GM23338 (cell line): ENCODE data around the gene EEF1G. TPM values are rescaled to one million over a fixed set of nuclear protein-coding genes. Genes with fewer than 3 reads are reported as not detected.

Experiments
- ATAC-seq: fragments of 200-7000 bp; cut with Tn5 transposase; 3 replicates; pipeline ENCODE4 v1.9.1; 2020
- DNase-seq: peaks from one replicate; pipeline ENCODE4 v3.0.0-alpha.2; 2015; ENCODE audit warnings: low spot score
- H2AFZ ChIP-seq: fragments of 200-600 bp; sonication (generic); 2 replicates; pipeline ENCODE4 v1.8.0; 2016; ENCODE audit warnings: antibody characterized with exemption, mild to moderate bottlenecking, moderate library complexity
- H3F3A ChIP-seq: fragments of 200-600 bp; sonication (generic); replicated peaks from 2 replicates; pipeline ENCODE4 v1.8.0; 2017; ENCODE audit warnings: antibody characterized with exemption, mixed run types, low read depth
- H3K27ac ChIP-seq: fragments of 200-600 bp; sonication (generic); 2 replicates; pipeline ENCODE4 v1.6.1; 2016; ENCODE audit warnings: low read depth
- H3K27me3 ChIP-seq: fragments of 200-600 bp; sonication (generic); 2 replicates; pipeline ENCODE4 v1.8.0; 2016; ENCODE audit warnings: mild to moderate bottlenecking, mixed run types, moderate library complexity; ENCODE audit not compliant: insufficient read depth
- H3K36me3 ChIP-seq: fragments of 200-600 bp; sonication (generic); 2 replicates; pipeline ENCODE4 v1.8.0; 2016; ENCODE audit warnings: mild to moderate bottlenecking; ENCODE audit not compliant: insufficient read depth
- H3K4me1 ChIP-seq: fragments of 200-600 bp; sonication (generic); 2 replicates; pipeline ENCODE4 v1.8.0; 2016; ENCODE audit warnings: mild to moderate bottlenecking, moderate library complexity; ENCODE audit not compliant: insufficient read depth
- H3K4me2 ChIP-seq: fragments of 200-600 bp; sonication (generic); 2 replicates; pipeline ENCODE4 v1.7.1; 2017; ENCODE audit warnings: mixed run types
- H3K4me3 ChIP-seq: fragments of 200-600 bp; sonication (generic); 2 replicates; pipeline ENCODE4 v1.6.1; 2016; ENCODE audit warnings: mixed run types
- H3K79me2 ChIP-seq: fragments of 200-600 bp; sonication (generic); replicated peaks from 2 replicates; pipeline ENCODE4 v1.8.0; 2017; ENCODE audit warnings: mild to moderate bottlenecking; ENCODE audit not compliant: insufficient read depth
- H3K9me2 ChIP-seq: fragments of 200-600 bp; sonication (generic); 2 replicates; pipeline ENCODE4 v1.8.0; 2017; ENCODE audit not compliant: insufficient read depth
- H4K20me1 ChIP-seq: fragments of 200-600 bp; sonication (generic); replicated peaks from 2 replicates; pipeline ENCODE4 v1.8.0; 2017; ENCODE audit warnings: mild to moderate bottlenecking; ENCODE audit not compliant: insufficient read depth
- H3K27ac Mint-ChIP-seq: 2 replicates; pipeline ENCODE4 v1.8.0; 2020; ENCODE audit warnings: inconsistent platforms, mild to moderate bottlenecking, moderate library complexity, mixed read lengths
- H3K27me3 Mint-ChIP-seq: 3 replicates; pipeline ENCODE4 v1.8.0; 2022; ENCODE audit warnings: low read depth, mild to moderate bottlenecking, moderate library complexity, mixed read lengths, inconsistent platforms; ENCODE audit not compliant: insufficient read depth, poor library complexity
- H3K36me3 Mint-ChIP-seq: 3 replicates; pipeline ENCODE4 v1.8.0; 2021; ENCODE audit warnings: low read depth, mild to moderate bottlenecking, inconsistent platforms, moderate library complexity, mixed read lengths
- H3K4me1 Mint-ChIP-seq: 3 replicates; pipeline ENCODE4 v1.8.0; 2020; ENCODE audit warnings: mild to moderate bottlenecking, inconsistent platforms, mixed read lengths
- H3K4me3 Mint-ChIP-seq: 3 replicates; pipeline ENCODE4 v1.8.0; 2021; ENCODE audit warnings: moderate library complexity, mild to moderate bottlenecking, inconsistent platforms, mixed read lengths
- H3K9me3 Mint-ChIP-seq: 3 replicates; pipeline ENCODE4 v1.8.0; 2020; ENCODE audit warnings: moderate library complexity, mild to moderate bottlenecking, inconsistent platforms, mixed read lengths
- ETS1 ChIP-seq: IDR thresholded peaks from 2 replicates; pipeline ENCODE4 v1.6.1; 2016; ENCODE audit warnings: antibody characterized with exemption
- EZH2 ChIP-seq: fragments of 200-600 bp; sonication (generic); IDR thresholded peaks from one replicate; pipeline ENCODE4 v1.8.0; 2017; ENCODE audit warnings: antibody characterized with exemption, mild to moderate bottlenecking, low read depth; ENCODE audit not compliant: unreplicated experiment
- NANOG ChIP-seq: IDR thresholded peaks from 2 replicates; pipeline ENCODE4 v1.6.1; 2016; ENCODE audit warnings: antibody characterized with exemption, borderline replicate concordance
- POLR2AphosphoS5 ChIP-seq: IDR thresholded peaks from 2 replicates; pipeline ENCODE4 v1.6.1; 2016; ENCODE audit warnings: antibody characterized with exemption, low read depth
- REST ChIP-seq: IDR thresholded peaks from one replicate; pipeline ENCODE4 v1.6.1; 2018; ENCODE audit warnings: antibody characterized with exemption; ENCODE audit not compliant: unreplicated experiment
- STAT1 ChIP-seq: IDR thresholded peaks from one replicate; pipeline ENCODE4 v1.6.1; 2016; ENCODE audit warnings: antibody characterized with exemption; ENCODE audit not compliant: unreplicated experiment
- ZNF114 ChIP-seq: fragments of 250-450 bp; sonication (Bioruptor Pico); IDR thresholded peaks from 2 replicates; pipeline ENCODE4 v1.5.0; 2020; ENCODE audit warnings: mild to moderate bottlenecking, moderate library complexity
- ZNF331 ChIP-seq: fragments of 250-450 bp; sonication (Bioruptor Pico); IDR thresholded peaks from 2 replicates; pipeline ENCODE4 v1.5.0; 2020; ENCODE audit warnings: low read depth, mild to moderate bottlenecking, moderate library complexity
- ZNF462 ChIP-seq: fragments of 250-450 bp; sonication (Bioruptor Pico); IDR thresholded peaks from 2 replicates; pipeline ENCODE4 v1.5.0; 2020; ENCODE audit warnings: mild to moderate bottlenecking, moderate library complexity
- polyA plus RNA-seq: library from polyadenylated mRNA; unstranded; fragments of >200 nt; fragmentation: Nextera tagmentation; extraction: Ambion mirVana; gene quantifications from 2 replicates; pipeline ENCODE4 v1.2.1, GENCODE V29; 2016
- total RNA-seq: library from RNA; depleted of rRNA; stranded (reverse); fragments of >200 nt; shearing (Covaris generic); gene quantifications from 2 replicates; pipeline ENCODE4 v1.2.3, GENCODE V29; 2014

The EEF1G gene
- total and polyA plus RNA-seq, 2 experiments from 2014 or later = 696 to 1,316 TPM

GRCh38 chr11:62555464-62556107 lies 18.1 kb downstream of the EEF1G start:
- H3K27me3 ChIP-seq = peaks cover 9% of the 10 kb centered on the region
- DNase-seq (peak; percentile 32), ATAC-seq (no peak)
- peaks cover 60% of the 10 kb centered on the region for H3F3A ChIP-seq
- H3K4me2 ChIP-seq = no peak overlapping the region
- H3K27me3 Mint-ChIP-seq = peaks cover 39% of the 10 kb centered on the region
- peaks cover 18% of the 10 kb centered on the region for H3K79me2 ChIP-seq
- no peaks in the 10 kb centered on the region for H3K9me2 ChIP-seq
- H3K4me3 Mint-ChIP-seq = peak overlapping the region; percentile 14; the same call in 1 of the 3 replicates
- peaks cover 51% of the 10 kb centered on the region for H3K36me3 Mint-ChIP-seq
- peak overlapping the region; percentile 96 for H3K27ac Mint-ChIP-seq
- H4K20me1 ChIP-seq = peaks cover 33% of the 10 kb centered on the region
- no peaks in the 10 kb centered on the region; the same call in 1 of the 3 replicates for H3K9me3 Mint-ChIP-seq
- no peak overlapping the region for H2AFZ ChIP-seq
- H3K4me1 Mint-ChIP-seq = peaks cover 70% of the 10 kb centered on the region
- peaks cover 29% of the 10 kb centered on the region for H3K36me3 ChIP-seq
- H3K27ac ChIP-seq = peak overlapping the region; percentile 88
- H3K4me3 ChIP-seq = no peak overlapping the region
- peaks cover 60% of the 10 kb centered on the region for H3K4me1 ChIP-seq
- TF ChIP-seq NANOG (no peak), POLR2AphosphoS5 (no peak; the same call in 1 of the 2 replicates), REST (no peak), ZNF331 (CRISPR knock-in tag) (no peak), ETS1 (no peak), ZNF462 (no peak), STAT1 (no peak), EZH2 (no peak), ZNF114 (CRISPR knock-in tag) (no peak)
